HG02588 (cell line): ENCODE results near the gene PRKAG2.

Experiments
- ATAC-seq: cut with Tn5 transposase; IDR thresholded peaks from one replicate; pipeline ENCODE4 v1.9.1; 2021; ENCODE audit warnings: mild to moderate bottlenecking, moderate library complexity; ENCODE audit not compliant: unreplicated experiment

The PRKAG2 gene

DNA sequence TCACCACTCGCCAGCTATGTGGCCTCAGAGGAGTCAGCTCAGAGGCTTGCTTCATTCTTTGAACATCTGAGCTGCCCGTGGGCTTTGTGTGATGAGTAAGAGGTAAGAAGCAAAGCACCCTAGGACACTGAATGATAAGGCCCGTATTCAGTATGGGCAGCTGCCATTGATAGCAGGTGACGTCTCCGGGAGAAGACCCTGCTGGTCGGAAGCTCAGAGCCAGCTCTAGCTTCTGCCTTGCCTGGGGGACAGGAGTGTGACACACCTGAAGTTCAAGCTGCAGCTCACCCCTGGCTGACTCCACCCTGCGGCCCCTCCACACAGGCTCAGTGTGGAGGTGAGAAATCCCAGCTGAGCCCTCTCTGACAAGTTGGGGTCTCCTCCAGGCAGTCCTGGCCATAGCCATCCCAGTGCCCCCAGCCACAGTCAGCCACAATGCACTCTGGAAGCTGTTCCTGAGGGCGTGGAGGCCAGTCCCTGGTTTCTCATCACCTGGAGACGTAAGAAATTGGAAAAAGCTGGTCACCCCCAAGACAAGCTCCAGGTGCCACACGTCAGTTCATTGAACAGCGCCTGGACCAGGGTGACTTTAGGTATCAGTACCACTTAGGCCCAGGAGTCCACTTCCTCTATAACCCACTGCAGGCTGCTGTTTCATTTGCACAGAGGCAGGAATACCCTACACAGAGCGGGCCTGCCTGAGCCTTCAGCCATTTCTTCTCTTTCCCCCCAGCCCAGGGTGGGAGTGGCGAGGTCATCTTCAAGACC is 192.3 kb downstream of the PRKAG2 start:
- ATAC-seq: no peak

DNA sequence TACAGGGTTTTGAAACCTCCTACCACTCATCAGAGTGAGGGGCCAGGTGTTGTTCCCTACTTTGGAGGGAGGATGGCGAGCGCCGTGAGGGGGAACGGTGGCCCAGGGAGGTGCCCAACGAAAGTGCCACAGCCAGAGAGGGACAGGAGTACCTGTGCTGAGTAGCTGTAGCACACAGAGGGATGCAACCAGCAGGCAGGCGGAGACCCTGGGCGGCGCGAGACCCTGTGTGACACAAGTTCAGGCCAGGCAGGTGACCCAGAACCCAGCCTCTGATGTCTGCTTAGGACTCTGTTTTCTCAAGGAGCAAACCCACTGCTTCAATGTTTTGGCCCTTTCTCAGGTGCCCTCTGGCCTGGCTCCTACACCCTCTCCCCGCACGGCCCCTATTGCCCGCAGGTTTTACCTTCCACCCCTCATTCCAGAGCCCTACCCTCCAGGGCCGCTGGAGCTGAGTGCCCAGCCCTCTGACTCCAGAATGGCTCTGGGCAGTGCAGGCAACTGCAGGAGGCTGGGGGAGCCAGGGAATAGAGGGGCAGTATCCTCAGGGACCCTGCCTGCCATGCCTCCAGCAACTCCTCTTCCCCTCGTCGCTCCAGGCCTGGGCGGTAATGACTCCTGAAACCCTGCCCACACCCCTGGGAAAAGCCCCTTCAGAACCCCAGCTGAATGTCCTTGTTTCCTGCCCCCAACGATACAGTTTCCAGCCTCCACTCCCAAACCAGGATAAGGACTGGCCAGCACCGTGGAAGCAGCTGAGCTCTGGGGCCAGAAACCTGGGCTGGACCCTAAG is 193.1 kb downstream of the PRKAG2 start:
- ATAC-seq: no peak

DNA sequence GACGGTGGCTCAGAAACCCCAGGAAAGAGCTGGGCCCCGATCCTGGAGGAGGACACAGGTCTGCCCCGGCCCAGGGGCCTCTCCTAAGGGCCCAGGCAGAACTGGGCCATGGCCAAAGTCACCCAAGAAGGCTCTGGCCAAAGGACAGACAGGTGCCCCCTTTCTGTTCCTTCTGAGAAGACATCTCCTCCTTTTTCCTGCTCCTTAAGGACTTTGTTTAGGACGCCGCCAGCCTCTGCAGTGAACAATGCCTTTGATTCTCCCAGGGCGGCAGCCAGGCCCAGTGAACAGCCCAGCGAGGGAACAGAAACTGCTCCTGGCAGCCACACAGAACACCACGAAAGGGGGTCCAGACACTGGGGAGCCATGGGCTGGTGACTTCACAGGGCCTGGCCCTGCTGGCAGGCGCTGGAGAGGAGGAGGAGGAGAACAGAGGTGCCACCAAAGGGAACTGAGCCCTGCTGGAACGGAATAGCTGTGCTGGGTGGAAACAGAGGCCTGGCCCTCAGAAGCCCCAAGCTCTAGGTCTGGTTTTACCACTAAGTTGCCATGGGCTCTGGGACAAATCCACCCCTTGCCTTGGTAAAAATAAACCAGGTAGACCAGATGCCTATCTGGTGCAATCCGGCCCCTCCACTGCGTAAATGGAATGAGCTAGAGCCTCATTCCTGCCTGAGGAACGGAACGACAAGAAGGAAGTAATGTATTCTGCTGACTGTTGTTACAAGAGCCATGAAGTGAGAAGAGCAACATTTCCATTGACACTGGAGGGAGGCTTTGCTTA is 193.9 kb downstream of the PRKAG2 start:
- ATAC-seq: no peak

DNA sequence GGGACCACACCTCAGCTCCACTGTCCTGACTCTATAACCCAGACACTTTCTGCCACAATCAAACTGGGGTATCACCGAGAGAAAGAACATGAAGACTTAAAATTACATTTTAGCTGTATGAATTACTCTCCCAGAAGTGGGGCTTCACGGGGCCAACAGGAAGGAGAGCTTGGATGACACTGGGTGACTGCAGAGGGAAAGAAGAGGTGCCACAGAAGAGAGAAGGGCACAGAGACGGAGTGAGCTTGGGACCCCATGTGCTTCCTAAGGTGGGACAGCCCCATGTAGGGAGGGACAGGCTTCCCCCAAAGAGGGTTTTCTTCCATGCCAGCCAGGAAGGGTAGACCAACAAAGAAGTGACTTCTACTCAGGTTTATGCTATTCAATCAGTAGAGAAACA is 195.2 kb downstream of the PRKAG2 start:
- ATAC-seq: no peak

DNA sequence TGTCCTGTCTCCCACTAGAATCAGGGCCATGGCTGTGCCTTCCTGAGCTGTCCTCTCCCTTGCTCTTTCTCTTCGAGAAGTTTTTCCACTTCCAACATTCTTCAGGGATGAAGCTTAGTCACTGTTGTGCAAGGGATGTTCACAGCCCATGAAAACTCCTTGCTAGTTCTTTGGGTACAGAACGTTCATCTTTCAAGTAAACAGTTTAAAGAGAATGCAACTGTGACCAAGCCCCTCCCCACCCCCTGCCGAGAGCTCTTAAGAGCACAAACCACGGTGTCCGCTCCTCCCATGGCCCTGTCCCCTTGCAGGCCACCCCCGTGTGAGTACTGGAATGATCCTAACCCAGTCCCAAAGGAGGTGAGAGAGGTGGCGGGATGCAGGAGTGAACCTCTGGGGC is 196.1 kb downstream of the PRKAG2 start:
- ATAC-seq: no peak

DNA sequence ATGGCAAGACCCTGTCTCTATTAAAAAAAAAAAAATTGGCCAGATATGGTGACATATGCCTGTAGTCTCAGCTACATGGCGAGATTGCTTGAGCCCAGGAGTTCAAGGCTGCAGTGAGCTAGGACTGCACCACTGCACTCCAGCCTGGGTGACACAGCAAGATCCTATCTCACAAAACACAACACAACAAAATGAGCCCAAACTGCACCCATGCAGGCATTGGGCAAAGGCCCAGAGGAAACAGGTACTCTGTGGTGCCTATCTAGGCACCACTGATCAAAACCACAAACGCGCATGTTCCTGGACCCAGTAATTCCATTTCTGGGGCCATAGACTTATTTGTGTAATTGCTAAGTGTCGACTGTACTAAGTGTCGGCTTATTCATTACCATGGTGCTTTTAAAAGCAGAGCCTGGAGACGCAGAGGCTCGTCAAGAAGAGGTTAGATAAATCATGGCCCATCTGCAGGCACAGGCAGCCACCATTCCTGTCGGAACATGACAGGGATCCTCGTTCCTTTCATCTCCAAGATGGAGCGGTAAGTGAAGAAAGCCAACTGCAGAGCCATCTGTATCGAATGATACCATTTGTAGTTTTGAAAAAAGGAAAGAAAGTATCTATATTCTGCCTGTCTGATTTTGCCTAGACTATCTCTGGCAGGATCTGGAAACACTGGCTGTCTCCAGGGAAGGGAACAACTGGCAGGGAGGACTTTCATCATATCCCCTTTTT is 196.9 kb downstream of the PRKAG2 start:
- ATAC-seq: no peak

DNA sequence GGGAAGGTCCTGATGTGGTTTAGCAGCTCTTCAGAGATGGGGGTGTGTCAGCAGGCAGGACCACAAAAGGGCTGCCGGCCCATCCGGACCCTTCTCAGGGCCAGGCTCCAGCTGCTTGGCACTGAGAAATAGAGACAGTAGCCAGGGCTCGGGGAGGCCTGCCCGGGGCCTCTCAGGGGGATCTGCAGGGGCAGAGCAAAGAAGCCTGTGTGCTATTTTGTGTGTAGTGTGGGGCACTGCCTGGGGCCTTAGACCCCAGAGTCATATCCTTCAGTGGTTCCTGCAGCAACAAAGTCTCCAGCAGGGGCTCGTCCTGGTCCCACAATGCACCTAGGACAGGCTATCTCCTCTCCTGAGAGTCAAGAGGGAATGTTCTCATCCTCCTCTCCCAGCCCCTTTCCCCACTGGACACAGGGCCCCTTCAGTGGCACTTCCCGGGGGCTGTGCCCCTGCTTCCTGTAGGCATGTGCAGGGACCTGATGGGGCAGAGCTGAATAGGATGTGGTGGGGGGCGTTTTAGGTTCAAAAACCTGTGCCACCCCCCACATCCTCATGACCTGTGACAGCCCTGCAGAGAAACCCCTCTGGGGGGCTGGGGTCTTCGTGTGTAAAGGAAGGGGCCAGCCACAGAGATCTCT is 197.7 kb downstream of the PRKAG2 start:
- ATAC-seq: no peak

DNA sequence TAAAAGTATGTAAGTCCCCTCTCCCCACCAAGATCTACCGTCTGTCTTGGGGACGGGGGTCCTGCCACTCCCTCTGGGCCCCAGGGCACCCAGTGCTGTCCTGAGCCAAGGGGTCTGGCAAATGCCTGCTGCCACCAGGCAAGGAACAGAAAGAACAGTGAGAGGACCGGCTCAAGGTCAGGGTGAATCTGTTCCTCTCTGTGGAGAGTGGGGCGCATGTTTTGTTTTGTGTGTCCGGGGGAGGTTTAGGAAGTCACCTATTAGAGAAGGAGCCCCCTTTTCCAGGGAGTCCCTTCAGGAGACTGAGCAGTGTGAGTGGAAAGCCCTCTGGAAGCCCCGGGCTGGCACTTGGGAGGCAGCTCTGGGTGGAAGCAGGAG is 198.7 kb downstream of the PRKAG2 start:
- no peak for ATAC-seq

DNA sequence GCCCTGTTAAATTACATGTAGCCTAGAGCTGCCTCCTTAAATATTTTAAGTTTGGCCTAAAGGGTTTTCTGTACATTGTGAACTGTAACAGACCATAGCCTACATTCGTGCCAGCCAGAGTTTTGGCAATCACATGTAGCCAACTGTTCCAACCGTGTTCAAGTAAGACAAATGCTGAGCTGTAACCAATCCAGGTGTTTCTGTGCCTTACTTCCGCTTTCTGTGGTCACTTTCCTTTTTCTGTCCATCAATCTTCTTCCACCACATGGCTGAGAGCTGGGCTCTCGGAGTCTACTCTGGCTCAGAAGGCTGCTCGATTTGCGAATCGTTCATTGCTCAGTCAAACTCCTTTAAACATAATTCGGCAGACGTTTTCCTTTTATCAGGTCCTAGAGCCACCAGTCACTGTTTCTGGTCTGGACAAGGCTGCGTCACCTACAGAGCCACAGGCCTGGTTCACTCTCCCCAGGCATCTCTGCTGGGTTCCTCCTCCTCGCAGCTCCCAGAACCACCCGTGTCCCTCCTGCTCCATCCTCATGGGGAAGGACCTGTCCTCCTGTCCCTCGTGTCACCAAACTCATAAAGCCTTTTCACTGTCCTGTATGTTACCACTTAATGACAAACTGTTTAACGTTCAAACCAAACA is 199.2 kb downstream of the PRKAG2 start:
- ATAC-seq: no peak

DNA sequence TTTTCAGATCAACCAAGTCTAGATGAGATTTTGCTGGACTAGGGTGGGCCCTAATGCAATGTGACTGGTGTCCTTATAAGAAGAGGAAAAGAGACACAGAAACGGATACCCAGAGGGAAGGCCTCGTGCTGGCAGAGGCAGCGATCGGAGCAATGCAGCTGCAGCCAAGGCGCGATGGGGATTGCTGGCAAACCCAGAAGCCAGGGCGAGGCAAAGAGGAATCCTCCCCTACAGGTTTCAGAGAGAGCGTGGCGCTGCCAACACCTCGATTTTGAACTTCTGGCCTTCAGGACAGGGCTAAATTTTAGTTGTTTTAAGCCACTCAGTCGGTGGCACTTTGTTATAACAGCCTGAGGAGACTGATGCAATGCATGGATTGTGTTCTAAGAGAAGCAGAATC is 200.2 kb downstream of the PRKAG2 start:
- no peak for ATAC-seq

DNA sequence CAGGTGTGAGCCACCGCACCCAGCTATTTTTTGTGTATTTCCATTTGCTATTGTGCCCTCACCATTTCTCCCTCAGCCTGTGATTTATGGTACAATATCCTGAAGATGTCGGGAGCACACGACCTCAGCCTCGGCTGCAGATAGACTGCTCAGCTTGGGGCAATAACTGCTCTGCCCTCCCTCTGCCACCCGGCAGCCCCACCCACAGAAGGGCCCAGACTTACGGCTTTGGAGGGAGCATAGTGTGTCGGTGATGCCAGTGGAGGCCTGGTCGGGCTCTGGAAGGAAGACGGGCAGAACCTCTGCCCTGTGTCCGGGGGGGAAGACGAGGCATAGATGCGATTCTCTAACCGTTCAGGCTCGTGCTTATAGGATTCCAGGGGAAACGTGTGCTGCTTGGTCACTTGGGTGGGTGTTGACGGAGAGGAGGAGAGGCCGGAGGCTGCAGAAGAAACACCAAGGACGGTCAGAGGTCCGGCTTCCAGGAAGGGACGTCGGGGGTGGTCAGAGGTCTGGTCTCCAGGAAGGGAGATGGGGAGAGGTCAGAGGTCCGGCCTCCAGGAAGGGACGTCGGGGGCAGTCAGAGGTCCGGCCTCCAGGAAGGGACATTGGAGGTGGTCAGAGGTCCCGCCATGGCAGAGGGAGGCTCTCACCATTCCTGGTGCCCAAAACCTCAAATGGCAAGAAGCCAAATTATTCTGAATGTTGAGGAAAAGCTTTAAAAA is 201.6 kb downstream of the PRKAG2 start:
- no peak for ATAC-seq

DNA sequence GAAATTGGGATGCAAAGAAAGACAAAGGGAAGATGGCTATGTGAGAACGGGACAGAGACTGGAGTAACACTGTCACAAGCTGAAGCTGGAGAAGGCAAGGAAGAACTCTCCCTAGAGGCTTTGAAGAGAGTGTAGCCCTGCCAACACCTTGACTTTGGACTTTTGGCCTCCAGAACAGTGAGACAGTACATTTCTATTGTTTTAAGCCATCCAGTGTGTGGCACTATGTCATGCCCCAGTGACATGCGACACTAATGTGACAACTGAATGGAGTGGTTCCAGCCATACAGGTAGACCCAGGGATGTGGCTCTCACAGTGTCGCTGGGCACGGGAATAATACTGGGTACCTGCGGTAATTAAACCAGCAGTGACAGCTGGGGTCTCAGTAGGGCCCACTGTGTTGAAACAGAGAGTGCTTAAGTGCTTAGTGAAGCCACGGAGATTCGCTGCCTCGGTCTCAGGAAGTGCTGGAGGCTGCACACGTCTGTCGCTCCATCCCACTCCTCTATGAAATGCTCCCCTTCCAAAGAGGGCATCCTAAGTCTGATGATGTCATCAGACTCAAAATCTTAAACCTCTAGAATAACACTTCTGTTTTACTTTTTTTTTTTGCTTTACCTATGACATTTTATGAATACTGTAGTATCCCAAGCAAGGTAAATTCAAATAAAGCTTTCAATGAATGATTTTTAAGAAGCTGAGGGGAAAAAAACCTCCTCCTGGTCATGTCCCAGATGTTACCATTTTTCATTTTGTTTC is 202.6 kb downstream of the PRKAG2 start:
- ATAC-seq: no peak

DNA sequence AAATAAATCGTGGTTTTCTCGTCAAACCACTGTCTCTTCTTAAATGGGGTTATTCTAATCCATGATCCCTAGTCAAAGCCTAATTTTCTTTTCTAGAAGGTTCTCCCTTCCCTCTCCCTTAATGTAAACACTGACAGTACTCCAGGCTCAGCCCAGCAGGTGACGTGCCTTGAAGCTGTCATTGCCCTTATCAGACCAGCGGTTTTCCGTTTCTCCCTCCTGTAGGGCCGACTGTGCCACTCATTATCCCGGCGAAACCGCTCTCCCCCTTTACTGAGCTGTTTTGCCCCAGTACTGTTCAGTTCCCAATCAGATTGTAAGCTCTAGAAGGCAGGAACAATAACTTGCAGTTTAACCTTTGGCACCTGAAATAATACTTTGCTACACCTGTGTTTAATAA is 203.7 kb downstream of the PRKAG2 start:
- ATAC-seq: no peak

DNA sequence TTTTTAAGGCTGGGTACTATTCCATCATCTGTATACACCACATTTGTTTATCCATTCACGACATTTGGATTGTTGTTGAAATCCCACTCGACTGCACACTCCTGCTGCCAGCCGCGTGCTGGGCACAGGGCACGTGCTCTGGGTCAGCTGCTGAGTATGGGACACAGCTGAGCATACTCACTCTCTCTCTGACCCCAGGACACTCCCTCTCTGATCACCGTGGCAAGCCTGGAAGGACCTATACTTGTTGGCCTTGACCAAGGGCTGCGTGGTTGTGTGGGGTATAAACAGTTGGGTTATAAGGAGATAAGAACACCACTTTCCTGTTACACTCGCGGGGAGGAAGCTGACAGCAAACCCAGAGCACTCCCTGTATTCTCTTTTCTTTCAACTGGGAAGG is 204.2 kb downstream of the PRKAG2 start:
- no peak for ATAC-seq

DNA sequence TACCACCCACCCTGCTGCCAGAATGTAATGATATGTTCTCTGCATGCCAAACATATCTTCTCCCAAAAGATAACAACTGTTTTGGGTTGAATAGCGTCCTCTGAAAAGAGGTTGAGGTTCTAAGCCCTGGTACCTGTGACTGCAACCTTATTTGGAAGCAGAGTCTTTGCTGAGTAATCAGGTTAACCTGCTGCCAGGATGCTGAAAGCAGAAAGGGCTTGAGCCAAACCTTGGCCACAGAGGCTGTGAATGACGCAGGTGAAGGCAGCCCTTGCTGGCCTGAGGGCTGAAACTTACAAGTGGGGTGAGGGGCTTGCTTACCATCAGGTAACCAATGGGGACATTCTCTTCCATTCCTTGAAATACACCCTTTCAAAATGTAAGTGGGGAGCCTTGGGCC is 205.4 kb downstream of the PRKAG2 start:
- no peak for ATAC-seq

DNA sequence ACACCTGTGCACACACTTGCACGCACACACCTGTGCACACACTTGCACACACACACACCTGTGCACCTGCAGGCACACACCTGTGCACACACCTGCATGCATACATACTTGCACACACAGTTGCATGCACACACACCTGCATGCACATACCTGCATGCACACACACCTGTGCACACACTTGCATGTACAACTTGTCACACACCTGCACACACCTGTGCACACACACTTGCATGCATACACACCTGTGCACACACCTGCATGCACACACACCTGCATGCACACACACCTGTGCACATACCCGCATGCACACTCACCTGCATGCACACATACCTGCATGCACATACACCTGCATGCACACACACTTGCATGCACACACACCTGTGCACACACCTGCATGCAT is 207.2 kb downstream of the PRKAG2 start:
- ATAC-seq: no peak

DNA sequence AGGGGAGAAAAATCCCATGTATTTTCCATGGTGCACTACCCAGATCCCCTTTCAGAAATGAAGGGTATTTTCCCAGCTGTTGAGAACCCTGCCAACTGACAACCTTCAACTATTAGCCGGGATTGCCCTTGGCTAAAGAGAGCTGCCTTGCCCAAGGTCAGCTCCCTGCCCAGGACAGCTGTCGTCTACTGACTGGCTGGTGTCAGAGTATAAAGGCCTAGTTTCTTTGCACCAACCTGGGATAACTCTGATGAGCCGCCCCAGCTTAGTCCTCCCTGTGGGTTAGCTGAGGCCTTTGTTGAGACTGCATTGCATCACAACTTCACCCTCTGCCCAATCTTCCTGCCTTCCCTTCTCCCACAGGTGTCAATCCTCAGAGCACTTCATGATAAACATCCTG is 210.0 kb downstream of the PRKAG2 start:
- no peak for ATAC-seq

DNA sequence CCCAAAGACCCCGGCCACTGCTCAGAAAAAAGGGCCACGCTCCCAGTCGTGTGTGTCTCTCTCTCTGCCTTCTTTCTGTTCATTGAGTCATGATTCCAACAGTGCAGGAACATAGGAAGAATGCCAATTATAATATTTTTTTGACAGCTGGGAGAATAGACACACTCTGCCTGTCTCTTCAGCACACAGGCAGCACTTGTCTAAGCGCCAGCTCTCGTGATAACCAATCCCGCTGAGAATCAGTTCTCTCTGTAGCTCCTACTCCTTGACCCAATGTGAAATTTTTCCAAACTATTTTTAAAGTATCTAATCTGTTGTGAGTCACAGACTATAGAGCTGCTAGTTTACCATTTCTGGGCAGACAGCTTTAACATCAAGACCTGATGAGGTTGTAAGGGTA is 211.5 kb downstream of the PRKAG2 start:
- no peak for ATAC-seq

DNA sequence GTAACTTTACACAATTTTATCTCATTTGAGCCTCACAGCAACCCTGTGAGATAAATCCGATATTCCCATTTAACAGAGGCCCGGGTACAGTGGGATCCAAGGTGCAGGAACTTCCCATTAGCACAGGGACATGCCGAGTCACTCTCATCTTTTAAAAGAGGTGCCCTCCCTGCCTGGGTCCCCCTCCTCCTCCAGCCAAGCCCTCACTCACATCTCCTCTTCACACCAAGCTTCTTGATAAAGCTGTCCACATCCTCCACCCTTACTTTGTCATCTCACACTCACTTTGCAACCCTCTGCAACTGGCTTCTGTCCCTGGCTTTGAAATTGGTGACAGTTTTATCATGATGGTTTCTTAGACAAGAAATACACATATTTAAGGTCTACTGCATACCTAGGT is 212.6 kb downstream of the PRKAG2 start:
- no peak for ATAC-seq
